ENCODE data around the gene NCKAP5. TPM values are rescaled to one million over a fixed set of nuclear protein-coding genes. Genes with fewer than 3 reads are reported as not detected.

NCKAP5 gene
- total and polyA plus RNA-seq, 2 of the 13 experiments (the other 11 are each of a cell fraction or from before 2014, with no cell fraction given), result 0.01 TPM; not detected in 1

GRCh38 chr2:133241224-133241571 lies 327.1 kb downstream of the NCKAP5 start:
- no peak overlapping the region for H3K27ac ChIP-seq (ENCODE audit: extremely low read length, insufficient read depth, low read length)
- intact Hi-C loops (cut with micrococcal nuclease; ENCODE audit: unreplicated experiment), result no loop called here
- H3K4me2 ChIP-seq (ENCODE audit: low read depth, low read length), result no peak overlapping the region
- no peak overlapping the region for H3K9ac ChIP-seq (ENCODE audit: insufficient read depth, low read depth, low read length)
- in situ Hi-C loops (cut with HindIII; ENCODE audit: extremely low pct_ligation_motif_present, low pct_unique_long_range_greater_than_20kb), result no loop called here
- H3K4me1 ChIP-seq (ENCODE audit: insufficient read depth, low read length), result no peaks in the 10 kb centered on the region
- H2AFZ ChIP-seq (ENCODE audit: low read length), result no peak overlapping the region
- BruUV-seq (replicated peaks), result no TSS peak
- no peak for TF ChIP-seq TBX2 (CRISPR knock-in tag; IDR thresholded peaks at IDR 0.05; ENCODE audit: borderline replicate concordance)
- TF ChIP-seq ZNF607 (CRISPR knock-in tag; IDR thresholded peaks at IDR 0.05; ENCODE audit: borderline replicate concordance), result no peak
- no peak for TF ChIP-seq ZNF20 (CRISPR knock-in tag; IDR thresholded peaks at IDR 0.05)
- TF ChIP-seq PRPF4 (IDR thresholded peaks at IDR 0.05; ENCODE audit: low read depth, low read length, poor library complexity, severe bottlenecking), result no peak
- no peak for TF ChIP-seq NR2F6 (IDR thresholded peaks at IDR 0.05)
- no peak for TF ChIP-seq NR2F6 (CRISPR knock-in tag; IDR thresholded peaks at IDR 0.05)
- TF ChIP-seq DNMT1 (CRISPR knock-in tag; IDR thresholded peaks at IDR 0.05), result no peak
- no peaks in the 10 kb centered on the region for H4K20me1 ChIP-seq (ENCODE audit: insufficient read depth, low read length)
- H3K79me2 ChIP-seq (ENCODE audit: insufficient read depth, low read length), result no peaks in the 10 kb centered on the region
- ChIA-PET POLR2A (no interaction called here), CTCF (ENCODE audit: low intra/inter-chr PET ratio, low total read pairs) (no interaction called here)
- no peak for FAIRE-seq
- no peaks in the 10 kb centered on the region for H3K27me3 ChIP-seq (ENCODE audit: control insufficient read depth in 1 of 2, insufficient read depth in 2 of 2, low read length in 2 of 2)
- no peak for DNase-seq (ENCODE audit: low spot score)
- ATAC-seq, result no peak
- WGBS (ENCODE audit: low lambda C conversion rate), result 2% methylated on average over 2 of the region's 2 CpGs
- no peaks in the 10 kb centered on the region for H3K36me3 ChIP-seq (replicated peaks in 1 of 2; ENCODE audit: control insufficient read depth in 1 of 2, insufficient read depth in 2 of 2, low read length in 2 of 2)
- H3K4me3 ChIP-seq (replicated peaks in 1 of 3; ENCODE audit: insufficient read depth in 1 of 3, low read depth in 2 of 3, low read length in 3 of 3), result no peak overlapping the region
- H3K9me3 ChIP-seq (ENCODE audit: low read length), result 0 out of 2 replicates have a peak, but pooled peaks cover 4% of the 10 kb centered on the region

- ATAC-seq (no peak), DNase-seq (ENCODE audit: low spot score) (no peak), FAIRE-seq (no peak)
- Histone ChIP-seq H4K20me1 (ENCODE audit: insufficient read depth, low read length) (no peaks in the 10 kb centered on the region), H3K27me3 (ENCODE audit: control insufficient read depth in 1 of 2, insufficient read depth in 2 of 2, low read length in 2 of 2) (no peaks in the 10 kb centered on the region), H3K4me2 (ENCODE audit: low read depth, low read length) (no peak overlapping the region), H3K27ac (ENCODE audit: extremely low read length, insufficient read depth, low read length) (no peak overlapping the region), H2AFZ (ENCODE audit: low read length) (no peak overlapping the region), H3K79me2 (ENCODE audit: insufficient read depth, low read length) (no peaks in the 10 kb centered on the region), H3K4me3 (replicated peaks in 1 of 3; ENCODE audit: insufficient read depth in 1 of 3, low read depth in 2 of 3, low read length in 3 of 3) (no peak overlapping the region), H3K4me1 (ENCODE audit: insufficient read depth, low read length) (no peaks in the 10 kb centered on the region), H3K9me3 (ENCODE audit: low read length) (peaks cover 4% of the 10 kb centered on the region; the same call in 1 of the 2 replicates), H3K9ac (ENCODE audit: insufficient read depth, low read depth, low read length) (no peak overlapping the region), H3K36me3 (replicated peaks in 1 of 2; ENCODE audit: control insufficient read depth in 1 of 2, insufficient read depth in 2 of 2, low read length in 2 of 2) (no peaks in the 10 kb centered on the region)
- no TSS peak for BruUV-seq (replicated peaks)
- ChIA-PET CTCF (ENCODE audit: low intra/inter-chr PET ratio, low total read pairs) (no interaction called here), POLR2A (no interaction called here)
- WGBS (ENCODE audit: low lambda C conversion rate), result 14% methylated on average over 5 of the region's 5 CpGs
- intact Hi-C loops (cut with micrococcal nuclease; ENCODE audit: unreplicated experiment), result no loop called here
- in situ Hi-C loops (cut with HindIII; ENCODE audit: extremely low pct_ligation_motif_present, low pct_unique_long_range_greater_than_20kb), result no loop called here
- TF ChIP-seq RXRB (CRISPR knock-in tag; IDR thresholded peaks at IDR 0.05; ENCODE audit: borderline replicate concordance) (no peak), ZZZ3 (CRISPR knock-in tag; IDR thresholded peaks at IDR 0.05; ENCODE audit: borderline replicate concordance) (no peak), SP4 (CRISPR knock-in tag; IDR thresholded peaks at IDR 0.05) (no peak), RFXAP (CRISPR knock-in tag; IDR thresholded peaks at IDR 0.05; ENCODE audit: borderline replicate concordance) (no peak), TBP (CRISPR knock-in tag; IDR thresholded peaks at IDR 0.05) (no peak), ZNF619 (CRISPR knock-in tag; IDR thresholded peaks at IDR 0.05) (no peak), DMTF1 (CRISPR knock-in tag; IDR thresholded peaks at IDR 0.05) (no peak), U2AF2 (IDR thresholded peaks at IDR 0.05; ENCODE audit: low read depth, low read length) (no peak), ZNF275 (CRISPR knock-in tag; IDR thresholded peaks at IDR 0.05; ENCODE audit: borderline replicate concordance) (no peak), NR2F6 (IDR thresholded peaks at IDR 0.05) (no peak), NR2F6 (CRISPR knock-in tag; IDR thresholded peaks at IDR 0.05) (no peak)
Measured at GRCh38 chr2:133240491-133241223, 327.6 kb downstream of the NCKAP5 start.

All from HepG2 (cell line).